Coronary artery (tissue), 2 donors: ENCODE measurements around the gene HTR3C.

ENCODE experiments used
- DNase-seq: peaks from one replicate; pipeline ENCODE4 v3.0.0-alpha.2; 2017; ENCODE audit warnings: low spot score
- H3K27ac ChIP-seq, 2 donors: fragments of 200-600 bp; sonication (generic); one replicate each; pipeline ENCODE4 v1.5.1; 2016 to 2019
- H3K4me3 ChIP-seq: fragments of 200-600 bp; sonication (generic); 2 replicates; pipeline ENCODE4 v1.5.1; 2016; ENCODE audit warnings: mild to moderate bottlenecking, moderate library complexity
- TF ChIP-seq, protein P1 (sequence below): fragments of 200-600 bp; sonication (generic); IDR thresholded peaks from one replicate; pipeline ENCODE4 v1.5.1; 2019; ENCODE audit warnings: antibody characterized with exemption

The HTR3C gene

DNA sequence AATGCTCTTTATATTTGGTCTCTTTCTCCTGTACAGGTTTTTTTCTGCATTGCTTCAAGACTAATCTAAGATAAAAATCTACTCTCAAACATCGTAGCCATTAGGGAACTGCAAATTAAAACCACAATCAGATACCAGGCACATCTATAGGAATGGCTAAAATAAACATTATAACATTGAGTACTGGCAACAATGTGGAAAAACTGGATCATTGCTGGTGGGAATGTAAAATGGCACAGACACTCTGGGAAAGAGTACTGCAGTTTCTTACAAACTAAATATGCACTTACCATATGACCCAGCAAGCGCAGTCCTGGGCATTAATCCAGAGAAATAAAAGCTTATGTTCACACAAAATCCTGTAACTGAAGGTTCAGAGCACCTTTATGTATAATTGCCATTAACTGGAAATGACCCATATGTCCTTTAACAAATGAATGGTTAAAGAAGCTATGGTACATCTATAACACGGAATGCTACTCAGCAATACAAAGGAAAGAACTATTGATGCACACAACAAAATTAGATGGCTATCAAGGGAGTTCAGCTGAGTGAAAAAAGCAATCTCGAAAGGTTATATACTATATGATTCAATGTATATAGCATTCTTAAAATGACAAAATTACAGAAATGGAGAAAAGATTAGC is 41.5 kb upstream of the HTR3C start:
- Histone ChIP-seq H3K4me3 (no peak overlapping the region), H3K27ac (no peak overlapping the region)
- TF ChIP-seq, protein P1, sequence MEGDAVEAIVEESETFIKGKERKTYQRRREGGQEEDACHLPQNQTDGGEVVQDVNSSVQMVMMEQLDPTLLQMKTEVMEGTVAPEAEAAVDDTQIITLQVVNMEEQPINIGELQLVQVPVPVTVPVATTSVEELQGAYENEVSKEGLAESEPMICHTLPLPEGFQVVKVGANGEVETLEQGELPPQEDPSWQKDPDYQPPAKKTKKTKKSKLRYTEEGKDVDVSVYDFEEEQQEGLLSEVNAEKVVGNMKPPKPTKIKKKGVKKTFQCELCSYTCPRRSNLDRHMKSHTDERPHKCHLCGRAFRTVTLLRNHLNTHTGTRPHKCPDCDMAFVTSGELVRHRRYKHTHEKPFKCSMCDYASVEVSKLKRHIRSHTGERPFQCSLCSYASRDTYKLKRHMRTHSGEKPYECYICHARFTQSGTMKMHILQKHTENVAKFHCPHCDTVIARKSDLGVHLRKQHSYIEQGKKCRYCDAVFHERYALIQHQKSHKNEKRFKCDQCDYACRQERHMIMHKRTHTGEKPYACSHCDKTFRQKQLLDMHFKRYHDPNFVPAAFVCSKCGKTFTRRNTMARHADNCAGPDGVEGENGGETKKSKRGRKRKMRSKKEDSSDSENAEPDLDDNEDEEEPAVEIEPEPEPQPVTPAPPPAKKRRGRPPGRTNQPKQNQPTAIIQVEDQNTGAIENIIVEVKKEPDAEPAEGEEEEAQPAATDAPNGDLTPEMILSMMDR, result no peak

DNA sequence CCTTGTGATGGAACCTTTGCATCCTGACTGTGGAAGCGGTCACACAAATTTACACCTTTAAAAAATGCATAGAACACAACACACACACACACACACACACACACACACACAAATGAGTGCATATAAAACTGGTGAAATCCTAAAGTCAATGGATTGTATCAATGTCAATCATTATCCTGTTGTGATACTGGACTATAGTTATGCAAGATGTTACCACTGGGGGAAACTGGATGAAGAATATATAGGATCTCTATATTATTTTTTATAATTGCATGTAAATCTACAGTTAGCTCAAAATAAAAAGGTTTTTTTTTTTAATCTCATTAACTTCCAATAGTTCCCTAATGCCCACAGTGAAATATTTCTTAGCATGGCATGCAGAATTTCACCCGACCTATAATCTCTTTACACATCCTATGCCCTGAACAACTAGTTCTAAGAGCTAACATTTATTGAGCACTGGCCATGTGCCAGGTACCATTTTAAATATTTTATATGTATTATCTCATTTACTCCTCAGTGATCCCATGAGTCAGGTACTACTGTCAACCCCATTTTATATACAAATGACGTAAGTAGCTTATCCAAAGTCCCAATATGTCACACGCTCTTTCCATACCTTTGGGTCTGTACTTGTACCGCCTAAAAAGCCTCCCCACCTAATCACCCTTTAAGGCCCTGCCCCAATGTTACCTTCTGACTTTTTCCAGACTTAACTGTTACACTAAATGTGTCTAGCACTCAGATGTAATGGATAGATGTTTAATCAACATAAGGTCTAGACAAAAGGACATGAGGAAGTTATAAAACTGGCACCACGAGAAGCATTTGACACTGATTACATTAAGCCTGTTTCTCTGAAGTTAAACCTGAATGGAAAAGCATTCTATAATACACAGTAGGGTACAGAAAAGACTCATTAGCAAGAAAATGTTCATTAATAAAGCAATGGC is 40.6 kb upstream of the HTR3C start:
- Histone ChIP-seq H3K27ac (no peak overlapping the region), H3K4me3 (no peak overlapping the region)
- TF ChIP-seq, protein P1, result no peak
- DNase-seq, result no peak

More for the DNA sequence above, 41.5 kb upstream of the HTR3C start:
- no peak for DNase-seq

DNA sequence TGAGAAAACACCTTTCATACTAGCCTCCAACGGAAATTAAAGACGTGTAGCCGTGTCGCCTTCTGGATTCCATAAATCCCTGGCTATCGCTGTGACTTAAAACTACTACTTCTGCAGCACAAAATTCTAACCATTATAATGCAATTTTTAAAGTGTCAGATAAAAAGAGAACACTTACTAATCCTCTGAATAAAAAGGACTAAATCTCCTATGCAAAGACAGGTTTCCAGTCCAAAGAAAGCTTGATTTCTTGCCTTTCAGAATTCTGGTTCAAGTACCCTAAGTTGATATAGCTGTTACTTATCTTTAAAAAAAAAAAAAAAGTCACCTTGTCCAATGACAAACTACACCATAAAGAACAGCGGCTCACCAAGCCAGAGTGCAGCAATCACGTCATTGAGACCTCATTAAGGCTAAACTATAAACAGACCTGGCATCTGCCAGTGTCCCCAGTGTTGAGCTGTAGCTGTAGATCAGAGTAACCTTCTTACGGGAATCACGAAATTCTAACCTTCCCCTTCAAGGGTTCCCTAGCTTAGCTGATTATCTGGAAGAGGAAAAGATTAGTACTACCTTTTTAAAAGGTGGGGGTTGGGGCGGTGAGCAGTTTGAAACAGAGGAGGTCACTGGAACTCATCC is 37.3 kb upstream of the HTR3C start:
- Histone ChIP-seq H3K27ac (no peak overlapping the region), H3K4me3 (no peak overlapping the region)
- no peak for DNase-seq
- TF ChIP-seq, protein P1, result no peak

DNA sequence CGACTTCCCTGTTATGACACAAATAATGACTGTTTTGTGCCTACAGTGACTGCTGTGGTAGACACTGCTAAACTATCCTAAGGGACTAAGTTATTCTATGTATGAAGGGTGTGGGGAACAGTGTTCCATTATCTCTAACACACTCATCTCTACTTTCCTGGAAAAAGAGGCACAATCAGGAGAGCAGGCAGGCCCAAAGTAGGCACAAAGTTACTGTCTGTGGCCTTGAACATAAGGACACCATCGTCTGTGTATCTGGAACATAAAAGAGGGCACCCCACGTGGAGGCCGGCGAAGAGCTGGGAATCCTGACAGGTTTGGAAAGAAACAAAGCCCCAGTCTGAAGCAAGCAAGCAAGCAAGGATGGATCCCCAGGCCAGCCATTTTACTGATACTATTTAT is 36.7 kb upstream of the HTR3C start:
- no peak overlapping the region for H3K27ac ChIP-seq
- TF ChIP-seq, protein P1, result no peak
- H3K4me3 ChIP-seq, result peak overlapping the region; percentile 97
- DNase-seq, result no peak

DNA sequence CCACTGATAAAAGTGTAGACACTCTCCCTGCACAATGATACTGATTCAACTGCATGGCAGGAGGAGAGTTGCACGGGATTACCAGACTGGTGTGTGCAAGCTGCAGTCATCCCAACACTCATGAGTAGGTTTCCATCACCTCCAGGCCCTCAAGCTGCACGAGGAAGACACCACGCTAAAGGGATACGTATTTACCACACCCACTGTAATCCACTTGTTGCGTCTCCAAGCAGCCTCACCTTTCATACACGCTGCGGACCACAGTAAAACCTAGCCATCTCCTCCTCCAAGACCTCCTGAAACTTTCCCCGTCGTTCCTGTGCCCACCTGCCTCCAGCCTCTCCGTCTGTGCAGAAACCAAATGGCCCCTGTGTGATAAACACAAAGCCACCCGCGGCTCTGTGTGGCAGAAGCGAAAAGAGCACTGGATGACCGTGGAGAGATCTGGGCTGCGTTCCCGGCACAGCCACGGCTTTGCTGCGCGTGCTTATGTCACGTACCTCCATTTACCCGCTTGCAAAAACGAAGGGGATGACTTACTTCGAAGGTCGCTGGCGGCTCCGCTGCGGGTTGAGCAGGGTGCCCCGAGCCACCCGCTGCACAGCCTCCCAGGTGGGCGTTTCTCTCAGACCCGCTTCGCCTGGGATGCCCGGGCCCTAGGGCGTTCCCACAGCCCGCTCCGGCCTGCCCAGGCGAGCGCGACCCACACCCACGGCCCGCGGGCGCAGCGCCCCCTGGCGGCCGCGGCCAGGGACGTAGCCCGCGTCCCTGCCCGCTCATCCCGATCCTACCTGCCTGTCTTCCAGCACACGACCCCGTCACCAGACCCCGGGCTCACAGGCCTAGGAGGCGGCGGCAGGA is 35.8 kb upstream of the HTR3C start:
- TF ChIP-seq, protein P1, result peak; percentile 95
- DNase-seq, result peak; percentile 77
- Histone ChIP-seq H3K27ac (peak overlapping the region; percentile 66 to 84), H3K4me3 (peak overlapping the region; percentile 97)

DNA sequence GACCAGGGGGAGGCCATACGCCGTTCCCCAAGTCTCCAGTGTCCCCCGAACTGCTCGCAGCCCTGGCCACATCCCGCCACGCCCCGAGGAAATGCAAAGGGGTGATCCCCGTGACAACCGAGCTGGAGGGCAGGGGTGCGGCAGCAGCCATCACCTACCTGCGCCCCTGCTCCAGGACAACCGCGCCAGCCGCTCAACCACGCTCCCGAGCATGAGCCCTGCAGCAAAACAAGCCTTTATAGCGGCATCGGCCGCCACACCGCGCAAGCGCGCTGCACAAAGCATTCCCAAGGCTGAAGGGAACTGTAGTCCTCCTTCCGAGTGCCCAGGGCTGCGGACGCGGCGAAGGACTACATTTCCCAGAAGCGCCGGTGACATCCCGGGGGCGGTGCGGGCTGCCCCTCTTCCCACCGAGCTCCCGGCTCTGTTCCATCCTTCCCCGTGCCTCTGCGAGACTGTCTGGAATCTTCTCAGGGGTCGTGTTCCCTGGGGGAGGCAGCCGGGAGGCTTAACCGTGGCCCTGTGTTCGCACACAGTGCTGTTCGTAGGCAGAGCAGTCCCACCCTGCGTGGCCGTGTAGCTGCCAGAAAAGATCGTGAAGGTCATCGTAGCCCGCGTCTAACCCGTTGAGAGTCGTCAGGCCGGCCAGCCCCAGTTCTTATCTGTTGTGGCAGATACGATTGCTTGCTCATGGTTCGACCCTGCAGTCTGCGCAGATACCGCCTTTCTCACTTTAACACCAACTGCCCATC is 35.0 kb upstream of the HTR3C start, which contains the start of gene ABCC5:
TSS of gene ABCC5 (minus strand) at position 213 of the 752 bp plus-strand sequence. CDS start 3,492 bp downstream, outside the sequence.
- Histone ChIP-seq H3K4me3 (peak within 1 kb of the TSS; percentile 97), H3K27ac (peak within 1 kb of the TSS; percentile 66 to 84)
- DNase-seq, result peak; percentile 92
- TF ChIP-seq, protein P1, result peak; percentile 14
